GM19328 (cell line): Measurements from ENCODE around the gene HBA1.
"Not testable (repeated sequence)": the region's sequence is repeated elsewhere in the genome, so short reads cannot be mapped to it uniquely, and the experiment has no call there.

Experiments used
- ATAC-seq: cut with Tn5 transposase; IDR thresholded peaks from one replicate; pipeline ENCODE4 v1.9.1; 2021; ENCODE audit warnings: mild to moderate bottlenecking, moderate library complexity; ENCODE audit not compliant: unreplicated experiment

HBA1 gene

GRCh38 chr16:173928-174769 is 2.3 kb upstream of the HBA1 start:
- not testable (repeated sequence) for ATAC-seq

GRCh38 chr16:175011-175949 is 1.2 kb upstream of the HBA1 start:
- no peak for ATAC-seq

- ATAC-seq, result not testable (repeated sequence)
Measured at GRCh38 chr16:176006-176405, 474 bp upstream of the HBA1 start.

- ATAC-seq, result no peak
Measured at GRCh38 chr16:177394-177822, 928 bp downstream of the HBA1 start.

GRCh38 chr16:177981-178667 is 1.6 kb downstream of the HBA1 start:
- ATAC-seq, result no peak

- no peak for ATAC-seq
Measured at GRCh38 chr16:178668-179015, 2.2 kb downstream of the HBA1 start.

GRCh38 chr16:179211-180092 is 3.0 kb downstream of the HBA1 start:
- ATAC-seq, result no peak

- no peak for ATAC-seq
Measured at GRCh38 chr16:180101-180675, 3.7 kb downstream of the HBA1 start, which contains the start of gene HBQ1. TSS of gene HBQ1 (plus strand) at chr16:180459. CDS start at chr16:180487, 28 bp downstream.

- ATAC-seq, result no peak
Measured at GRCh38 chr16:180681-181564, 4.4 kb downstream of the HBA1 start.

GRCh38 chr16:181565-182021 is 5.1 kb downstream of the HBA1 start:
- ATAC-seq, result no peak

GRCh38 chr16:183005-183404 is 6.5 kb downstream of the HBA1 start:
- ATAC-seq, result no peak

GRCh38 chr16:185213-185612 is 8.7 kb downstream of the HBA1 start:
- no peak for ATAC-seq

- no peak for ATAC-seq
Measured at GRCh38 chr16:185691-186090, 9.2 kb downstream of the HBA1 start.

GRCh38 chr16:187330-187729 is 10.8 kb downstream of the HBA1 start:
- no peak for ATAC-seq

- no peak for ATAC-seq
Measured at GRCh38 chr16:188674-189073, 12.2 kb downstream of the HBA1 start.

GRCh38 chr16:189604-190186 is 13.2 kb downstream of the HBA1 start:
- no peak for ATAC-seq

GRCh38 chr16:191831-192230 is 15.4 kb downstream of the HBA1 start:
- no peak for ATAC-seq

GRCh38 chr16:192686-193085 is 16.2 kb downstream of the HBA1 start:
- ATAC-seq, result no peak
